Trophoblast cell (in vitro differentiated cells and primary cell): ENCODE results near the gene FUNDC2.
"Not testable (repeated sequence)": the region's sequence is repeated elsewhere in the genome, so short reads cannot be mapped to it uniquely, and the experiment has no call there.

Experiments
- DNase-seq, 2 donors: peaks; one replicate each; pipeline ENCODE4 v3.0.0-alpha.2; 2016
- H2AFZ ChIP-seq: 2 replicates; pipeline ENCODE4 v1.6.1; 2013; ENCODE audit warnings: low read length, moderate library complexity, mild to moderate bottlenecking; ENCODE audit not compliant: insufficient read depth, poor library complexity
- H2AK5ac ChIP-seq: 2 replicates; pipeline ENCODE4 v1.6.1; 2013; ENCODE audit warnings: mild to moderate bottlenecking, low read length
- H2BK120ac ChIP-seq: 2 replicates; pipeline ENCODE4 v1.6.1; 2013; ENCODE audit warnings: low read length, mild to moderate bottlenecking, moderate library complexity; ENCODE audit not compliant: insufficient read depth, poor library complexity
- H2BK12ac ChIP-seq: 2 replicates; pipeline ENCODE4 v1.6.1; 2013; ENCODE audit warnings: mild to moderate bottlenecking, low read length, moderate library complexity
- H2BK5ac ChIP-seq: 2 replicates; pipeline ENCODE4 v1.6.1; 2013; ENCODE audit warnings: low read length, low read depth, moderate library complexity, mild to moderate bottlenecking; ENCODE audit not compliant: poor library complexity
- H3K14ac ChIP-seq: 2 replicates; pipeline ENCODE4 v1.6.1; 2013; ENCODE audit warnings: mild to moderate bottlenecking, low read length
- H3K18ac ChIP-seq: 2 replicates; pipeline ENCODE4 v1.6.1; 2013; ENCODE audit warnings: mild to moderate bottlenecking, low read length
- H3K23ac ChIP-seq: 2 replicates; pipeline ENCODE4 v1.6.1; 2013; ENCODE audit warnings: low read length
- H3K27ac ChIP-seq: 2 replicates; pipeline ENCODE4 v1.5.1; 2013; ENCODE audit warnings: low read depth, mild to moderate bottlenecking, inconsistent platforms, low read length, moderate library complexity
- H3K27me3 ChIP-seq: 2 replicates; pipeline ENCODE4 v1.6.1; 2013; ENCODE audit warnings: inconsistent platforms, mild to moderate bottlenecking, low read length, moderate library complexity; ENCODE audit not compliant: insufficient read depth
- H3K36me3 ChIP-seq, 2 experiments: 1 replicate in 1 of 2; 2 replicates in 1 of 2; pipeline ENCODE4 v1.6.1; 2013; ENCODE audit warnings: low read length in 2 of 2, mild to moderate bottlenecking in 2 of 2, moderate library complexity in 1 of 2; ENCODE audit not compliant: insufficient read depth in 2 of 2, control insufficient read depth in 1 of 2
- H3K4ac ChIP-seq: 2 replicates; pipeline ENCODE4 v1.6.1; 2013; ENCODE audit warnings: low read depth, mild to moderate bottlenecking, low read length, moderate library complexity
- H3K4me1 ChIP-seq, 2 experiments: 1 replicate in 1 of 2; 2 replicates in 1 of 2; pipeline ENCODE4 v1.6.1; 2013; ENCODE audit warnings: low read length in 2 of 2, mild to moderate bottlenecking in 2 of 2, moderate library complexity in 1 of 2; ENCODE audit not compliant: insufficient read depth in 2 of 2, control insufficient read depth in 1 of 2
- H3K4me2 ChIP-seq: 2 replicates; pipeline ENCODE4 v1.6.1; 2013; ENCODE audit warnings: inconsistent platforms, mild to moderate bottlenecking, low read length, moderate library complexity
- H3K4me3 ChIP-seq: 2 replicates; pipeline ENCODE4 v1.5.1; 2013; ENCODE audit warnings: mild to moderate bottlenecking, low read depth, low read length, inconsistent platforms
- H3K79me1 ChIP-seq: one replicate; pipeline ENCODE4 v1.6.1; 2013; ENCODE audit warnings: low read length
- H3K79me2 ChIP-seq: 2 replicates; pipeline ENCODE4 v1.6.1; 2013; ENCODE audit warnings: low read length, mild to moderate bottlenecking; ENCODE audit not compliant: control insufficient read depth, insufficient read depth, poor library complexity
- H3K9ac ChIP-seq: 2 replicates; pipeline ENCODE4 v1.6.1; 2013; ENCODE audit warnings: mild to moderate bottlenecking, low read length
- H3K9me3 ChIP-seq: 2 replicates; pipeline ENCODE4 v1.6.1; 2013; ENCODE audit warnings: low read depth, mild to moderate bottlenecking, control low read depth, inconsistent platforms, low read length; ENCODE audit not compliant: insufficient read depth
- H4K12ac ChIP-seq: 2 replicates; pipeline ENCODE4 v1.6.1; 2013; ENCODE audit warnings: low read depth, mild to moderate bottlenecking, low read length, moderate library complexity
- H4K8ac ChIP-seq: 2 replicates; pipeline ENCODE4 v1.6.1; 2013; ENCODE audit warnings: low read depth, mild to moderate bottlenecking, low read length, moderate library complexity
- H4K91ac ChIP-seq: one replicate; pipeline ENCODE4 v1.6.1; 2013; ENCODE audit warnings: low read depth, mild to moderate bottlenecking, low read length, moderate library complexity
- WGBS: extraction: QIAGEN DNeasy Blood & Tissue Kit; methylation state at CpG from one replicate; pipeline ENCODE4 v1.1.7; 2013; ENCODE audit warnings: missing lambda C conversion rate; ENCODE audit not compliant: insufficient read length, insufficient coverage; ENCODE audit errors: extremely low coverage; 5-methylcytosine and 5-hydroxymethylcytosine counted together

FUNDC2 gene

GRCh38 chrX:155008578-155008977, 18.1 kb upstream of the FUNDC2 start:
- not testable (repeated sequence) for H3K14ac ChIP-seq, H3K9ac ChIP-seq, H3K27me3 ChIP-seq, H2BK120ac ChIP-seq, H3K4me1 ChIP-seq, H4K8ac ChIP-seq, H3K4ac ChIP-seq, H4K91ac ChIP-seq, H3K27ac ChIP-seq, H3K79me2 ChIP-seq, H3K4me2 ChIP-seq, H3K9me3 ChIP-seq, H2AK5ac ChIP-seq, H3K36me3 ChIP-seq, H4K12ac ChIP-seq, DNase-seq, H2AFZ ChIP-seq, H2BK5ac ChIP-seq, H3K79me1 ChIP-seq, H2BK12ac ChIP-seq, H3K4me3 ChIP-seq, H3K23ac ChIP-seq, H3K18ac ChIP-seq
- WGBS, result no CpG with 5 or more reads among the region's 12 CpGs

- no peak for DNase-seq
- Histone ChIP-seq H4K91ac (no peak overlapping the region), H2BK5ac (no peak overlapping the region), H2AFZ (no peak overlapping the region), H2AK5ac (no peak overlapping the region), H3K79me2 (no peaks in the 10 kb centered on the region), H3K27me3 (no peaks in the 10 kb centered on the region), H3K23ac (no peak overlapping the region), H3K4me2 (no peak overlapping the region), H3K27ac (no peak overlapping the region), H2BK12ac (no peak overlapping the region), H3K36me3 (no peaks in the 10 kb centered on the region), H3K79me1 (no peaks in the 10 kb centered on the region), H3K9me3 (no peaks in the 10 kb centered on the region), H3K4me1 (no peaks in the 10 kb centered on the region), H3K14ac (no peak overlapping the region), H2BK120ac (no peak overlapping the region), H4K12ac (no peak overlapping the region), H3K9ac (no peak overlapping the region), H3K4me3 (no peak overlapping the region), H3K18ac (no peak overlapping the region), H3K4ac (no peak overlapping the region), H4K8ac (no peak overlapping the region)
- no CpG with 5 or more reads among the region's 3 CpGs for WGBS
Observed at GRCh38 chrX:155009994-155010472, 16.6 kb upstream of the FUNDC2 start.

- no peak overlapping the region for H2BK5ac ChIP-seq
- H3K9ac ChIP-seq, result no peak overlapping the region
- no peak overlapping the region for H3K27ac ChIP-seq
- no peaks in the 10 kb centered on the region for H3K79me1 ChIP-seq
- no peaks in the 10 kb centered on the region for H3K79me2 ChIP-seq
- no peaks in the 10 kb centered on the region for H3K36me3 ChIP-seq
- no peak overlapping the region for H3K4me3 ChIP-seq
- no CpG with 5 or more reads among the region's 3 CpGs for WGBS
- no peak overlapping the region for H2AK5ac ChIP-seq
- H4K91ac ChIP-seq, result no peak overlapping the region
- H3K18ac ChIP-seq, result no peak overlapping the region
- no peaks in the 10 kb centered on the region for H3K27me3 ChIP-seq
- no peaks in the 10 kb centered on the region for H3K9me3 ChIP-seq
- no peak overlapping the region for H3K4ac ChIP-seq
- no peak overlapping the region for H3K4me2 ChIP-seq
- DNase-seq, result no peak
- H3K23ac ChIP-seq, result no peak overlapping the region
- no peak overlapping the region for H2BK120ac ChIP-seq
- H4K8ac ChIP-seq, result no peak overlapping the region
- H3K14ac ChIP-seq, result no peak overlapping the region
- no peaks in the 10 kb centered on the region for H3K4me1 ChIP-seq
- no peak overlapping the region for H4K12ac ChIP-seq
- H2BK12ac ChIP-seq, result no peak overlapping the region
- H2AFZ ChIP-seq, result no peak overlapping the region
Observed at GRCh38 chrX:155020591-155020990, 6.1 kb upstream of the FUNDC2 start.

GRCh38 chrX:155022585-155022984, 4.1 kb upstream of the FUNDC2 start, which contains the start of gene F8:
F8 (minus strand) TSS chrX:155022723; CDS start chrX:155022552, 171 bp downstream.
- Histone ChIP-seq H3K27me3 (no peaks in the 10 kb centered on the region), H3K27ac (no peak within 1 kb of the TSS), H3K18ac (no peak within 1 kb of the TSS), H3K4me2 (no peak within 1 kb of the TSS), H3K23ac (no peak within 1 kb of the TSS), H3K14ac (no peak within 1 kb of the TSS), H3K9ac (no peak within 1 kb of the TSS), H2BK120ac (no peak within 1 kb of the TSS), H3K79me2 (peaks cover 5% of the 10 kb centered on the region), H2AFZ (no peak within 1 kb of the TSS), H3K79me1 (peaks cover 5% of the 10 kb centered on the region), H4K91ac (no peak within 1 kb of the TSS), H3K9me3 (no peaks in the 10 kb centered on the region), H4K12ac (no peak within 1 kb of the TSS), H2BK5ac (no peak within 1 kb of the TSS), H3K4me1 (no peaks in the 10 kb centered on the region), H2AK5ac (no peak within 1 kb of the TSS), H3K36me3 (no peaks in the 10 kb centered on the region), H3K4ac (no peak within 1 kb of the TSS), H3K4me3 (no peak within 1 kb of the TSS), H2BK12ac (no peak within 1 kb of the TSS), H4K8ac (no peak within 1 kb of the TSS)
- no peak for DNase-seq
- no CpG with 5 or more reads among the region's 1 CpG for WGBS
